ENCODE results near the gene NTMT1.

NTMT1 gene

GRCh38 chr9:129637102-129637501, 11.1 kb downstream of the NTMT1 start:
- no peak for DNase-seq (ENCODE audit: low read depth in 2 of 2)

GRCh38 chr9:129637673-129638439, 11.9 kb downstream of the NTMT1 start:
- DNase-seq (ENCODE audit: low read depth in 2 of 2): no peak

- DNase-seq (ENCODE audit: low read depth in 2 of 2): no peak
Measured at GRCh38 chr9:129639034-129639630, 13.2 kb downstream of the NTMT1 start.

- no peak for DNase-seq (ENCODE audit: low read depth in 2 of 2)
Measured at GRCh38 chr9:129639756-129640085, 13.8 kb downstream of the NTMT1 start.

GRCh38 chr9:129640086-129640870, 14.3 kb downstream of the NTMT1 start:
- DNase-seq (ENCODE audit: low read depth in 2 of 2): no peak

- DNase-seq (ENCODE audit: low read depth in 2 of 2): no peak
Measured at GRCh38 chr9:129640871-129641749, 15.1 kb downstream of the NTMT1 start.

GRCh38 chr9:129641750-129642585, 16.0 kb downstream of the NTMT1 start, which contains the start of gene ASB6:
Gene ASB6 (minus strand): TSS chr9:129642151. CDS start chr9:129641999, 152 bp downstream.
- peak; percentile 91 to 93 for DNase-seq (ENCODE audit: low read depth in 2 of 2)

- no peak for DNase-seq (ENCODE audit: low read depth in 2 of 2)
Measured at GRCh38 chr9:129643706-129644105, 17.7 kb downstream of the NTMT1 start.

GRCh38 chr9:129644365-129644764, 18.4 kb downstream of the NTMT1 start:
- DNase-seq (ENCODE audit: low read depth in 2 of 2): no peak

- no peak for DNase-seq (ENCODE audit: low read depth in 2 of 2)
Measured at GRCh38 chr9:129644902-129645301, 18.9 kb downstream of the NTMT1 start.

- DNase-seq (ENCODE audit: low read depth in 2 of 2): no peak
Measured at GRCh38 chr9:129646252-129646651, 20.3 kb downstream of the NTMT1 start.

- DNase-seq (ENCODE audit: low read depth in 2 of 2): no peak
Measured at GRCh38 chr9:129646654-129647053, 20.7 kb downstream of the NTMT1 start.

GRCh38 chr9:129647635-129648034, 21.7 kb downstream of the NTMT1 start:
- no peak for DNase-seq (ENCODE audit: low read depth in 2 of 2)

GRCh38 chr9:129648092-129648763, 22.3 kb downstream of the NTMT1 start:
- DNase-seq (ENCODE audit: low read depth in 2 of 2): no peak

- DNase-seq (ENCODE audit: low read depth in 2 of 2): no peak
Measured at GRCh38 chr9:129648764-129649115, 22.8 kb downstream of the NTMT1 start.

- DNase-seq (ENCODE audit: low read depth in 2 of 2): no peak
Measured at GRCh38 chr9:129649726-129650679, 24.0 kb downstream of the NTMT1 start.

GRCh38 chr9:129650680-129651235, 24.8 kb downstream of the NTMT1 start:
- DNase-seq (ENCODE audit: low read depth in 2 of 2): no peak

- DNase-seq (ENCODE audit: low read depth in 2 of 2): no peak
Measured at GRCh38 chr9:129653823-129654553, 28.0 kb downstream of the NTMT1 start.

All from stimulated activated CD8-positive, alpha-beta memory T cell treated with anti-CD3 and anti-CD28 coated beads, Interleukin-7, amount 100 ng/mL, for 1 hour (primary cell).